Stimulated activated CD4-positive, alpha-beta T cell treated with anti-CD3 and anti-CD28 coated beads, Interleukin-15, amount 100 ng/mL, for 24 hours (primary cell): ENCODE measurements around the gene CTTNBP2NL.
A peak's percentile ranks its signal among the peaks of the same experiment; 100 is the strongest.

Experiments used
- DNase-seq: peaks from one replicate; pipeline ENCODE4 v3.0.0-alpha.2; 2020

CTTNBP2NL gene

GRCh38 chr1:112395821-112396652 is at the start of gene CTTNBP2NL:
Gene CTTNBP2NL, plus strand, starts transcription at chr1:112396214. Its CDS starts 19,952 bp downstream, at chr1:112416166.
- peak; percentile 90 for DNase-seq

- DNase-seq = no peak
Measured at GRCh38 chr1:112346801-112347350, 49.1 kb upstream of the CTTNBP2NL start.

- DNase-seq = no peak
Measured at GRCh38 chr1:112356765-112357164, 39.2 kb upstream of the CTTNBP2NL start.

GRCh38 chr1:112357467-112357866 is 38.5 kb upstream of the CTTNBP2NL start:
- no peak for DNase-seq

- DNase-seq = no peak
Measured at GRCh38 chr1:112358061-112358770, 37.8 kb upstream of the CTTNBP2NL start.

- DNase-seq = peak; percentile 58
Measured at GRCh38 chr1:112358798-112359408, 37.1 kb upstream of the CTTNBP2NL start.

GRCh38 chr1:112359961-112360767 is 35.9 kb upstream of the CTTNBP2NL start:
- no peak for DNase-seq

- no peak for DNase-seq
Measured at GRCh38 chr1:112363636-112364035, 32.4 kb upstream of the CTTNBP2NL start.

- DNase-seq = no peak
Measured at GRCh38 chr1:112368198-112368597, 27.8 kb upstream of the CTTNBP2NL start.

- peak; percentile 90 for DNase-seq
Measured at GRCh38 chr1:112369392-112370285, 26.4 kb upstream of the CTTNBP2NL start.

GRCh38 chr1:112370996-112371395 is 25.0 kb upstream of the CTTNBP2NL start:
- no peak for DNase-seq

GRCh38 chr1:112371775-112372174 is 24.2 kb upstream of the CTTNBP2NL start:
- no peak for DNase-seq

- no peak for DNase-seq
Measured at GRCh38 chr1:112373806-112374205, 22.2 kb upstream of the CTTNBP2NL start.

- no peak for DNase-seq
Measured at GRCh38 chr1:112375701-112376100, 20.3 kb upstream of the CTTNBP2NL start.

- DNase-seq = no peak
Measured at GRCh38 chr1:112380356-112380755, 15.7 kb upstream of the CTTNBP2NL start.

GRCh38 chr1:112381324-112382076 is 14.5 kb upstream of the CTTNBP2NL start:
- no peak for DNase-seq

GRCh38 chr1:112383759-112384370 is 12.1 kb upstream of the CTTNBP2NL start:
- DNase-seq = no peak

- DNase-seq = no peak
Measured at GRCh38 chr1:112386024-112386723, 9.8 kb upstream of the CTTNBP2NL start.

- DNase-seq = no peak
Measured at GRCh38 chr1:112386731-112387346, 9.2 kb upstream of the CTTNBP2NL start.
